ENCODE results near the gene RNF157.
"Not testable (repeated sequence)": the region's sequence is repeated elsewhere in the genome, so short reads cannot be mapped to it uniquely, and the experiment has no call there.

Gene RNF157

GRCh38 chr17:76189741-76190140 is 50.6 kb downstream of the RNF157 start:
- Histone ChIP-seq H4K5ac (ENCODE audit: low read length) (no peak overlapping the region), H3K4me2 (ENCODE audit: low read length) (no peak overlapping the region), H3K79me2 (ENCODE audit: control insufficient read depth, insufficient read depth, low read length) (no peaks in the 10 kb centered on the region), H3K9ac (ENCODE audit: low read length) (no peak overlapping the region), H2BK5ac (ENCODE audit: low read length) (no peak overlapping the region), H3K27ac (ENCODE audit: low read depth, low read length) (no peak overlapping the region), H3K56ac (ENCODE audit: low read length) (no peak overlapping the region), H3K4ac (ENCODE audit: low read depth, low read length) (no peak overlapping the region), H3K4me1 (ENCODE audit: control insufficient read depth, low read depth, low read length) (no peaks in the 10 kb centered on the region), H3K18ac (ENCODE audit: low read length) (no peak overlapping the region), H3K36me3 (ENCODE audit: control insufficient read depth, insufficient read depth, low read length) (no peaks in the 10 kb centered on the region), H2BK120ac (ENCODE audit: low read depth, low read length) (no peak overlapping the region), H2BK15ac (replicated peaks; ENCODE audit: low read depth) (no peak overlapping the region), H4K8ac (ENCODE audit: low read depth, low read length) (no peak overlapping the region), H3K4me3 (ENCODE audit: low read length) (no peak overlapping the region), H3K79me1 (ENCODE audit: low read length) (no peaks in the 10 kb centered on the region), H3K27me3 (ENCODE audit: insufficient read depth, low read length, poor library complexity) (no peaks in the 10 kb centered on the region), H2AK5ac (ENCODE audit: low read length) (no peak overlapping the region), H3K23ac (ENCODE audit: low read length) (no peak overlapping the region)
- WGBS (ENCODE audit: extremely low coverage, insufficient coverage, low lambda C conversion rate): no CpG with 5 or more reads among the region's 4 CpGs
- peak; percentile 24 for DNase-seq

GRCh38 chr17:76189247-76189646 is 51.0 kb downstream of the RNF157 start:
- H3K4me1 ChIP-seq (ENCODE audit: control insufficient read depth, low read depth, low read length): no peaks in the 10 kb centered on the region
- H4K8ac ChIP-seq (ENCODE audit: low read depth, low read length): no peak overlapping the region
- H3K27me3 ChIP-seq (ENCODE audit: insufficient read depth, low read length, poor library complexity): no peaks in the 10 kb centered on the region
- no peak overlapping the region for H3K4me3 ChIP-seq (ENCODE audit: low read length)
- no peak overlapping the region for H3K9ac ChIP-seq (ENCODE audit: low read length)
- DNase-seq: no peak
- H2BK120ac ChIP-seq (ENCODE audit: low read depth, low read length): no peak overlapping the region
- no peak overlapping the region for H2AK5ac ChIP-seq (ENCODE audit: low read length)
- H3K23ac ChIP-seq (ENCODE audit: low read length): no peak overlapping the region
- no peak overlapping the region for H3K4ac ChIP-seq (ENCODE audit: low read depth, low read length)
- no peak overlapping the region for H3K56ac ChIP-seq (ENCODE audit: low read length)
- H3K18ac ChIP-seq (ENCODE audit: low read length): no peak overlapping the region
- no peak overlapping the region for H3K27ac ChIP-seq (ENCODE audit: low read depth, low read length)
- H3K79me2 ChIP-seq (ENCODE audit: control insufficient read depth, insufficient read depth, low read length): no peaks in the 10 kb centered on the region
- whole genome bisulfite sequencing (ENCODE audit: extremely low coverage, insufficient coverage, low lambda C conversion rate): no CpG with 5 or more reads among the region's 4 CpGs
- no peak overlapping the region for H3K4me2 ChIP-seq (ENCODE audit: low read length)
- H2BK5ac ChIP-seq (ENCODE audit: low read length): no peak overlapping the region
- no peak overlapping the region for H2BK15ac ChIP-seq (replicated peaks; ENCODE audit: low read depth)
- H3K36me3 ChIP-seq (ENCODE audit: control insufficient read depth, insufficient read depth, low read length): no peaks in the 10 kb centered on the region
- no peak overlapping the region for H4K5ac ChIP-seq (ENCODE audit: low read length)
- H3K79me1 ChIP-seq (ENCODE audit: low read length): no peaks in the 10 kb centered on the region

- Histone ChIP-seq H2BK5ac (ENCODE audit: low read length) (no peak overlapping the region), H3K36me3 (ENCODE audit: control insufficient read depth, insufficient read depth, low read length) (no peaks in the 10 kb centered on the region), H3K18ac (ENCODE audit: low read length) (no peak overlapping the region), H4K8ac (ENCODE audit: low read depth, low read length) (no peak overlapping the region), H2AK5ac (ENCODE audit: low read length) (no peak overlapping the region), H3K4me2 (ENCODE audit: low read length) (no peak overlapping the region), H2BK120ac (ENCODE audit: low read depth, low read length) (no peak overlapping the region), H3K4me1 (ENCODE audit: control insufficient read depth, low read depth, low read length) (no peaks in the 10 kb centered on the region), H3K4ac (ENCODE audit: low read depth, low read length) (no peak overlapping the region), H3K9ac (ENCODE audit: low read length) (no peak overlapping the region), H3K56ac (ENCODE audit: low read length) (no peak overlapping the region), H3K27ac (ENCODE audit: low read depth, low read length) (no peak overlapping the region), H3K4me3 (ENCODE audit: low read length) (no peak overlapping the region), H4K5ac (ENCODE audit: low read length) (no peak overlapping the region), H3K23ac (ENCODE audit: low read length) (no peak overlapping the region), H3K27me3 (ENCODE audit: insufficient read depth, low read length, poor library complexity) (no peaks in the 10 kb centered on the region), H2BK15ac (replicated peaks; ENCODE audit: low read depth) (no peak overlapping the region), H3K79me1 (ENCODE audit: low read length) (no peaks in the 10 kb centered on the region), H3K79me2 (ENCODE audit: control insufficient read depth, insufficient read depth, low read length) (no peaks in the 10 kb centered on the region)
- no CpG with 5 or more reads among the region's 4 CpGs for WGBS (ENCODE audit: extremely low coverage, insufficient coverage, low lambda C conversion rate)
- no peak for DNase-seq
Measured at GRCh38 chr17:76188213-76189016, 51.9 kb downstream of the RNF157 start.

GRCh38 chr17:76186774-76187173 is 53.5 kb downstream of the RNF157 start:
- no CpG with 5 or more reads among the region's 2 CpGs for WGBS (ENCODE audit: extremely low coverage, insufficient coverage, low lambda C conversion rate)
- H3K79me2 ChIP-seq (ENCODE audit: control insufficient read depth, insufficient read depth, low read length); H4K8ac ChIP-seq (ENCODE audit: low read depth, low read length); H2BK120ac ChIP-seq (ENCODE audit: low read depth, low read length); H2BK15ac ChIP-seq (replicated peaks; ENCODE audit: low read depth); H3K18ac ChIP-seq (ENCODE audit: low read length); H3K23ac ChIP-seq (ENCODE audit: low read length); H3K4me2 ChIP-seq (ENCODE audit: low read length); H3K4me1 ChIP-seq (ENCODE audit: control insufficient read depth, low read depth, low read length); H2AK5ac ChIP-seq (ENCODE audit: low read length); H3K27ac ChIP-seq (ENCODE audit: low read depth, low read length); H3K79me1 ChIP-seq (ENCODE audit: low read length); H3K9ac ChIP-seq (ENCODE audit: low read length); H3K4me3 ChIP-seq (ENCODE audit: low read length); H3K36me3 ChIP-seq (ENCODE audit: control insufficient read depth, insufficient read depth, low read length); H3K4ac ChIP-seq (ENCODE audit: low read depth, low read length); DNase-seq; H4K5ac ChIP-seq (ENCODE audit: low read length); H3K56ac ChIP-seq (ENCODE audit: low read length); H2BK5ac ChIP-seq (ENCODE audit: low read length); H3K27me3 ChIP-seq (ENCODE audit: insufficient read depth, low read length, poor library complexity): not testable (repeated sequence)

GRCh38 chr17:76184290-76184689 is 56.0 kb downstream of the RNF157 start:
- H4K5ac ChIP-seq (ENCODE audit: low read length): no peak overlapping the region
- no peak overlapping the region for H3K4me3 ChIP-seq (ENCODE audit: low read length)
- no peaks in the 10 kb centered on the region for H3K4me1 ChIP-seq (ENCODE audit: control insufficient read depth, low read depth, low read length)
- H3K4ac ChIP-seq (ENCODE audit: low read depth, low read length): no peak overlapping the region
- no peak overlapping the region for H3K9ac ChIP-seq (ENCODE audit: low read length)
- H3K23ac ChIP-seq (ENCODE audit: low read length): no peak overlapping the region
- H3K56ac ChIP-seq (ENCODE audit: low read length): no peak overlapping the region
- no peaks in the 10 kb centered on the region for H3K79me1 ChIP-seq (ENCODE audit: low read length)
- H2BK5ac ChIP-seq (ENCODE audit: low read length): no peak overlapping the region
- H3K36me3 ChIP-seq (ENCODE audit: control insufficient read depth, insufficient read depth, low read length): no peaks in the 10 kb centered on the region
- WGBS (ENCODE audit: extremely low coverage, insufficient coverage, low lambda C conversion rate): no CpG with 5 or more reads among the region's 2 CpGs
- H2AK5ac ChIP-seq (ENCODE audit: low read length): no peak overlapping the region
- H3K27me3 ChIP-seq (ENCODE audit: insufficient read depth, low read length, poor library complexity): no peaks in the 10 kb centered on the region
- no peak for DNase-seq
- H3K79me2 ChIP-seq (ENCODE audit: control insufficient read depth, insufficient read depth, low read length): no peaks in the 10 kb centered on the region
- H2BK15ac ChIP-seq (replicated peaks; ENCODE audit: low read depth): no peak overlapping the region
- H2BK120ac ChIP-seq (ENCODE audit: low read depth, low read length): no peak overlapping the region
- no peak overlapping the region for H3K4me2 ChIP-seq (ENCODE audit: low read length)
- no peak overlapping the region for H3K27ac ChIP-seq (ENCODE audit: low read depth, low read length)
- no peak overlapping the region for H3K18ac ChIP-seq (ENCODE audit: low read length)
- no peak overlapping the region for H4K8ac ChIP-seq (ENCODE audit: low read depth, low read length)
